Activated T-cell treated with anti-CD3 and anti-CD28 coated beads, Interleukin-2, amount 50 U/mL, for 4 hours (primary cell): ENCODE results near the gene UGT3A2. TPM values are rescaled to one million over a fixed set of nuclear protein-coding genes. Genes with fewer than 3 reads are reported as not detected.

Experiments used
- ATAC-seq, 2 donors: fragments of 200-7000 bp; cut with Tn5 transposase; one replicate each; pipeline ENCODE4 v1.10.0; 2021
- DNase-seq: peaks from one replicate; pipeline ENCODE4 v3.0.0-alpha.2; 2020
- H3K27me3 Mint-ChIP-seq: one replicate; pipeline ENCODE4 v1.8.0; 2021; ENCODE audit warnings: low read depth, mixed read lengths
- H3K36me3 Mint-ChIP-seq: one replicate; pipeline ENCODE4 v1.8.0; 2022; ENCODE audit warnings: mixed read lengths; ENCODE audit not compliant: insufficient read depth
- H3K4me1 Mint-ChIP-seq: one replicate; pipeline ENCODE4 v1.8.0; 2021; ENCODE audit warnings: low read depth, mixed read lengths
- H3K4me3 Mint-ChIP-seq: one replicate; pipeline ENCODE4 v1.8.0; 2021; ENCODE audit warnings: mild to moderate bottlenecking, moderate library complexity, mixed read lengths
- H3K9me3 Mint-ChIP-seq: one replicate; pipeline ENCODE4 v1.8.0; 2021; ENCODE audit warnings: mixed read lengths
- total RNA-seq, 3 donors: library from RNA; stranded (reverse); gene quantifications; one replicate each; pipeline ENCODE4 v1.2.1, GENCODE V29; 2021

The UGT3A2 gene
- total RNA-seq, 3 donors from 2014 or later: not detected

- peaks cover 6% of the 10 kb centered on the region for H3K27me3 Mint-ChIP-seq
- H3K36me3 Mint-ChIP-seq: no peaks in the 10 kb centered on the region
- no peak overlapping the region for H3K4me3 Mint-ChIP-seq
Measured at GRCh38 chr5:36006163-36006562, 60.5 kb downstream of the UGT3A2 start.

GRCh38 chr5:36001032-36001431, 65.7 kb downstream of the UGT3A2 start:
- ATAC-seq (no peak), DNase-seq (no peak)
- Mint-ChIP-seq H3K9me3 (no peaks in the 10 kb centered on the region), H3K4me1 (no peaks in the 10 kb centered on the region), H3K4me3 (no peak overlapping the region), H3K27me3 (peaks cover 4% of the 10 kb centered on the region), H3K36me3 (no peaks in the 10 kb centered on the region)

More at GRCh38 chr5:36006163-36006562, 60.5 kb downstream of the UGT3A2 start:
- Mint-ChIP-seq H3K9me3 (peaks cover 11% of the 10 kb centered on the region), H3K4me1 (no peaks in the 10 kb centered on the region)
- DNase-seq: no peak
- no peak for ATAC-seq

GRCh38 chr5:35999547-35999946, 67.1 kb downstream of the UGT3A2 start:
- no peak overlapping the region for H3K4me3 Mint-ChIP-seq
- H3K4me1 Mint-ChIP-seq: no peaks in the 10 kb centered on the region
- no peak for DNase-seq
- no peaks in the 10 kb centered on the region for H3K36me3 Mint-ChIP-seq
- no peak for ATAC-seq
- H3K9me3 Mint-ChIP-seq: no peaks in the 10 kb centered on the region
- H3K27me3 Mint-ChIP-seq: peaks cover 8% of the 10 kb centered on the region

- no peak for DNase-seq
- no peaks in the 10 kb centered on the region for H3K4me1 Mint-ChIP-seq
Measured at GRCh38 chr5:35996076-35996475, 70.6 kb downstream of the UGT3A2 start.

GRCh38 chr5:35990941-35991611, 75.6 kb downstream of the UGT3A2 start, which contains the start of gene UGT3A1:
UGT3A1 (minus strand) TSS chr5:35991390; CDS start chr5:35991240, 150 bp downstream.
- no peak within 1 kb of the TSS for H3K4me3 Mint-ChIP-seq
- no peaks in the 10 kb centered on the region for H3K36me3 Mint-ChIP-seq
- no peak for DNase-seq
- H3K9me3 Mint-ChIP-seq: no peaks in the 10 kb centered on the region
- H3K27me3 Mint-ChIP-seq: peaks cover 14% of the 10 kb centered on the region
- H3K4me1 Mint-ChIP-seq: no peaks in the 10 kb centered on the region
- no peak for ATAC-seq

More at GRCh38 chr5:35996076-35996475, 70.6 kb downstream of the UGT3A2 start:
- no peak for ATAC-seq
- Mint-ChIP-seq H3K36me3 (no peaks in the 10 kb centered on the region), H3K9me3 (no peaks in the 10 kb centered on the region), H3K4me3 (no peak overlapping the region), H3K27me3 (peaks cover 12% of the 10 kb centered on the region)

DNA sequence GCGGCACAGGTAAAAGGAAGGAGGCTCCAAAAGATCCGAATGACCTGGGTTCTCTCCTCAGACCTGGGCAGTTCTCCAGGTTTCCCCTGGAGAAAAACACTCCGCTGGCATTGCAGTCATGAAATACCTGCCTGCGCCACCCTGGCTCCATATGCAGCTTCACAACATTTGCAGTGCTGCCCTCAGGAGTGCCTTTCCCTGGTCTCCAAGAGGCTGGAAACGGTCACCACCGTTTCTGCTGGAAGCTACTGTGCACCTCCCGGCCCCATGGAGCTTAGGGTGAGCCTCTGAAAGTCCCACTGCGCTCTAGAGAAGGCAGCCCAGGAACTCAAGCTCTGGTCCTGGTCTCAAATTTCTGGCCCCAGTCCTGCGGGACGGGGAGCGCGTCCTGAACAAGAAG, 76.2 kb downstream of the UGT3A2 start:
- Mint-ChIP-seq H3K9me3 (no peaks in the 10 kb centered on the region), H3K27me3 (peaks cover 14% of the 10 kb centered on the region), H3K36me3 (no peaks in the 10 kb centered on the region), H3K4me3 (no peak overlapping the region), H3K4me1 (no peaks in the 10 kb centered on the region)
- DNase-seq (no peak), ATAC-seq (no peak)

DNA sequence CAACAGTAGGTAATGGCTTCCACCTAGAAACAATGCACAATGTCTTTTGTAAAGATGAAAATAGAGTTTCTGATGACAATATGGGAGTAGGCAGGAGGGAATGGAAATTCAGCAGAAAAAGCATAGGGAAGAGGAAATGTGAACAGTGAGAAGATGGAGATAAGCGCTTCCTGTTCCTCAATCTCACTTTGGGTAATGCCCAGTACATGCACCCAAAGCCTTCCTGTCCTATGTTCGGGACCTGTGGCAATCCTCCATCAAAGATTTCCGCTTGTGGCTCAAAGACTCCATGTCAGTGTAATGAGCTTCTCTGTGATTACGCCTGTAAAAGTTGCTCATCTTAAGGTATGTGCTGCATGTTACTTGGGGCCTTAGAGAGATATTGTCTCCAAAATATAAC, 78.2 kb downstream of the UGT3A2 start:
- DNase-seq (no peak), ATAC-seq (no peak)
- Mint-ChIP-seq H3K36me3 (no peaks in the 10 kb centered on the region), H3K27me3 (peaks cover 10% of the 10 kb centered on the region), H3K4me3 (no peak overlapping the region), H3K4me1 (no peaks in the 10 kb centered on the region), H3K9me3 (no peaks in the 10 kb centered on the region)

DNA sequence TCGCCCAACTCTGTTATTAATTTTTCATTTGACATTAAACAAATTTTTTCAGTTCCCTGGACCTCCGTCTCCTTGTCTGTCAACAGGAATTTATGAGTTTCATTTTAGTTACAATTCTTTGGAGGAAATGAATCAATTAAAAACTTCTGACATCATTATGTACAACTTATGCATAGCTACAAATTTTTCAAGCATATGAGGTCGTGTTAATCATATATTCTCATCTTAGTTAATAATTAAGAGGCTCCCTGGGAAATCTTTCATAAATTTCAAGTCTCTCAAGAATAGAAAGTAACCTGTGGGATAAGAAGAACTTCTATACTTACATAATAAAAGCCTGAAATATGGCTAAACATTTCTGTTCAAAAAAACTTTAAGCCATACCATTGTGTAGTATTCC, 78.9 kb downstream of the UGT3A2 start:
- no peak for ATAC-seq
- H3K4me3 Mint-ChIP-seq: no peak overlapping the region
- peaks cover 2% of the 10 kb centered on the region for H3K9me3 Mint-ChIP-seq
- no peak for DNase-seq
- no peaks in the 10 kb centered on the region for H3K36me3 Mint-ChIP-seq
- peaks cover 8% of the 10 kb centered on the region for H3K27me3 Mint-ChIP-seq
- H3K4me1 Mint-ChIP-seq: no peaks in the 10 kb centered on the region

Other genes starting within 250 kb of the UGT3A2 start
- 10 to 100 TPM; 53.5 to 65.8 (median 54.7) TPM for gene IL7R, start 210.0 kb downstream of the UGT3A2 start, total RNA-seq
- under 1 TPM; 0.30 to 0.87 (median 0.40) TPM for gene CAPSL, start 128.3 kb downstream of the UGT3A2 start, total RNA-seq
- gene UGT3A1, start 75.5 kb downstream of the UGT3A2 start, total RNA-seq: not detected
- 1 to 10 TPM; 6.7 to 8.7 (median 6.8) TPM for gene LMBRD2, start 85.0 kb upstream of the UGT3A2 start, total RNA-seq
- gene SKP2, start 85.2 kb upstream of the UGT3A2 start, total RNA-seq: 10 to 100 TPM; 31.2 to 43.2 (median 31.2) TPM
- gene NADK2, start 175.0 kb upstream of the UGT3A2 start, total RNA-seq: 10 to 100 TPM; 18.9 to 19.5 (median 19.5) TPM
- gene RANBP3L, start 235.0 kb upstream of the UGT3A2 start, total RNA-seq: under 1 TPM in 1 of 3 donors, not detected in 2; 0.11 TPM